ENCODE measurements around the gene AUNIP. TPM values are rescaled to one million over a fixed set of nuclear protein-coding genes. Genes with fewer than 3 reads are reported as not detected.

AUNIP gene
- total RNA-seq, 1 experiment from 2014 or later, result 9.4 TPM

Small RNA genes lying within 50 kb of the gene (microRNA-seq; reads per million reads assigned to microRNA genes)
- 0.79 reads per million for gene MIR3917

Other genes starting within 250 kb of the AUNIP start
- not detected in 2 replicates for gene MAN1C1, start 242.7 kb downstream of the AUNIP start, total RNA-seq (2022)
- 21.8 and 25.5 TPM in 2 replicates for gene SELENON, start 59.3 kb downstream of the AUNIP start, total RNA-seq (2022)
- 39.3 and 42.2 TPM in 2 replicates for gene MTFR1L, start 39.5 kb downstream of the AUNIP start, total RNA-seq (2022)
- gene PAQR7, start 16.3 kb upstream of the AUNIP start, total RNA-seq (2022), result 3.8 and 4.4 TPM in 2 replicates
- 99.3 and 137 TPM in 2 replicates for gene STMN1, start 47.0 kb upstream of the AUNIP start, total RNA-seq (2022)
- 12.8 and 22.3 TPM in 2 replicates for gene PAFAH2, start 138.6 kb upstream of the AUNIP start, total RNA-seq (2022)
- not detected in 2 replicates for gene EXTL1, start 162.3 kb upstream of the AUNIP start, total RNA-seq (2022)
- not detected in 2 replicates for gene SLC30A2, start 186.7 kb upstream of the AUNIP start, total RNA-seq (2022)
- not detected in 2 replicates for gene TRIM63, start 208.2 kb upstream of the AUNIP start, total RNA-seq (2022)